HepG2 (cell line): ENCODE results near the gene NME4. TPM values are rescaled to one million over a fixed set of nuclear protein-coding genes. Genes with fewer than 3 reads are reported as not detected.

ENCODE experiments used
- ATF7 ChIP-seq, 2 experiments: fragments of 450-650 bp in 1 of 2; sonication (generic) in 1 of 2; formaldehyde crosslinking in 1 of 2; IDR thresholded peaks; 2 replicates each; pipeline versions ENCODE4 v1.4.0 to v1.6.1; 2016 to 2020; ENCODE audit warnings: antibody characterized with exemption in 1 of 2, mild to moderate bottlenecking in 1 of 2, missing genetic modification reagents in 1 of 2
- CEBPG ChIP-seq: IDR thresholded peaks from 2 replicates; pipeline ENCODE4 v1.6.1; 2016
- GATAD2A ChIP-seq: IDR thresholded peaks from 2 replicates; pipeline ENCODE4 v1.6.1; 2016
- HMGXB4 ChIP-seq, 2 experiments: sonication (generic) in 1 of 2; formaldehyde crosslinking in 1 of 2; IDR thresholded peaks; 2 replicates each; pipeline versions ENCODE4 v1.4.0 to v1.6.1; 2018 to 2020; ENCODE audit warnings: missing genetic modification reagents in 2 of 2, borderline replicate concordance in 1 of 2, low read depth in 1 of 2, mild to moderate bottlenecking in 1 of 2, missing biosample characterization in 1 of 2
- MAFK ChIP-seq, 2 experiments: IDR thresholded peaks in 1 of 2; conservative IDR thresholded peaks in 1 of 2; 2 replicates each; pipeline ENCODE4 v1.6.1; 2011; ENCODE audit warnings: improper control_type of control experiment in 2 of 2, low read length in 2 of 2
- RARA ChIP-seq: IDR thresholded peaks from 2 replicates; pipeline ENCODE4 v1.6.1; 2016; ENCODE audit warnings: missing genetic modification reagents, missing compliant biosample characterization
- RNF219 ChIP-seq: sonication (generic); formaldehyde crosslinking; IDR thresholded peaks from 2 replicates; pipeline ENCODE4 v1.5.0; 2020; ENCODE audit warnings: mild to moderate bottlenecking, missing genetic modification reagents
- YY1 ChIP-seq: IDR thresholded peaks from 2 replicates; pipeline ENCODE4 v1.6.1; 2011; ENCODE audit warnings: low read length, low read depth, moderate library complexity, mild to moderate bottlenecking; ENCODE audit not compliant: insufficient read depth, insufficient replicate concordance
- ZBTB7A ChIP-seq: sonication (generic); formaldehyde crosslinking; IDR thresholded peaks from 2 replicates; pipeline ENCODE4 v1.8.0; 2022; ENCODE audit warnings: mild to moderate bottlenecking, missing genetic modification reagents
- ZNF350 ChIP-seq: sonication (generic); formaldehyde crosslinking; IDR thresholded peaks from 2 replicates; pipeline ENCODE4 v1.4.0; 2020; ENCODE audit warnings: mild to moderate bottlenecking, low read depth, missing genetic modification reagents, borderline replicate concordance
- ZNF776 ChIP-seq: sonication (generic); formaldehyde crosslinking; IDR thresholded peaks from 2 replicates; pipeline ENCODE4 v1.4.0; 2020; ENCODE audit warnings: mild to moderate bottlenecking, missing genetic modification reagents
- polyA plus RNA-seq, 8 experiments: library from polyadenylated mRNA; depleted of rRNA in 3 of 8; stranded (reverse) in 7 of 8; unstranded in 1 of 8; fragments of >200 nt; fragmentation: Illumina TruSeq in 4 of 8; extraction: Trizol in 4 of 8; gene quantifications; 2 replicates each; pipeline versions ENCODE4 v1.2.1 to v1.2.3, GENCODE V29; 2011 to 2016; ENCODE audit warnings: low read depth in 4 of 8, missing spikeins in 1 of 8, mixed read lengths in 1 of 8; ENCODE audit not compliant: insufficient read depth in 1 of 8
- total RNA-seq, 5 experiments: library from RNA; depleted of rRNA; stranded (reverse); fragments of >200 nt; fragmentation: Illumina TruSeq; extraction: Trizol; gene quantifications; 2 replicates each; pipeline ENCODE4 v1.2.3, GENCODE V29; 2016; ENCODE audit warnings: low read depth in 1 of 5
- TF ChIP-seq, protein P1 (sequence below): sonication (generic); formaldehyde crosslinking; IDR thresholded peaks from 2 replicates; pipeline ENCODE4 v1.4.0; 2020; ENCODE audit warnings: mild to moderate bottlenecking, missing genetic modification reagents
- TF ChIP-seq, protein P2 (sequence below): sonication (generic); formaldehyde crosslinking; IDR thresholded peaks from 2 replicates; pipeline ENCODE4 v1.4.0; 2020; ENCODE audit warnings: missing genetic modification reagents

Gene NME4
- total and polyA plus RNA-seq, 2 of the 13 experiments (the other 11 are each of a cell fraction or from before 2014, with no cell fraction given): 121 to 263 TPM

DNA sequence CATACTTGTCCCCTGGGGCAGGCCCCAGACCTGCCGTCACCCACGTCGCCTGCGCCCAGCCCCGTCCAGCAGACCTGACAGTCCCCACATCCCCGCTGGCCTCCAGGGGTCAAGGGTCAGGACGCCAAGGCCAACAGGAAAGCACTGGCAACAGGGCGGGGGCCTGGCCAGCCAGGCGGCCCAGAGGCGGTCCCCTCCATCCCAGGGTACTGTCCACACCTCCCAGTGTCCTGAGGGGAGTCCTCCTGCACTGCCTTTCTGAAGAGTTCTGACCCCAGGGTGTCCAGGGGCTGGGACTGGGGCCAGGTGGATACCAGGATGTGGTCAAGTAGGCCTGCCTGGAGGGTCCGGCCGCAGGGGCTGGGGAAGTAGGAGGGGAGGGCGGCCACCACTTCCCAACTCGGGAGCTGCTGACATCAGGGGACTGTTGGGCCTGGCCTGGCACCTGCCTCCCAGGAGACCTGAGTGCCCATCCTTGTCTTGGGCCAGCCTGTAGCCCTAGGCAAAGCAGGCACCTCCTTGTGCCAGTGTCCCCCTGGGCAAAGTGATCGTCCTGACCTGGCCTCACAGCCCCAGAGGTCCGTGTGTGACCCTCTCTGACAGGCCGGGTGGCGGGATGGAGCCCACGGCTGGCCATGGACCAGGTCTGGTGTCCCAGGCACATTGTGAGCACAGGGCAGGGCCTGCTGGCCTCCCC is 37.8 kb upstream of the NME4 start (continued):
- TF ChIP-seq, protein P1, sequence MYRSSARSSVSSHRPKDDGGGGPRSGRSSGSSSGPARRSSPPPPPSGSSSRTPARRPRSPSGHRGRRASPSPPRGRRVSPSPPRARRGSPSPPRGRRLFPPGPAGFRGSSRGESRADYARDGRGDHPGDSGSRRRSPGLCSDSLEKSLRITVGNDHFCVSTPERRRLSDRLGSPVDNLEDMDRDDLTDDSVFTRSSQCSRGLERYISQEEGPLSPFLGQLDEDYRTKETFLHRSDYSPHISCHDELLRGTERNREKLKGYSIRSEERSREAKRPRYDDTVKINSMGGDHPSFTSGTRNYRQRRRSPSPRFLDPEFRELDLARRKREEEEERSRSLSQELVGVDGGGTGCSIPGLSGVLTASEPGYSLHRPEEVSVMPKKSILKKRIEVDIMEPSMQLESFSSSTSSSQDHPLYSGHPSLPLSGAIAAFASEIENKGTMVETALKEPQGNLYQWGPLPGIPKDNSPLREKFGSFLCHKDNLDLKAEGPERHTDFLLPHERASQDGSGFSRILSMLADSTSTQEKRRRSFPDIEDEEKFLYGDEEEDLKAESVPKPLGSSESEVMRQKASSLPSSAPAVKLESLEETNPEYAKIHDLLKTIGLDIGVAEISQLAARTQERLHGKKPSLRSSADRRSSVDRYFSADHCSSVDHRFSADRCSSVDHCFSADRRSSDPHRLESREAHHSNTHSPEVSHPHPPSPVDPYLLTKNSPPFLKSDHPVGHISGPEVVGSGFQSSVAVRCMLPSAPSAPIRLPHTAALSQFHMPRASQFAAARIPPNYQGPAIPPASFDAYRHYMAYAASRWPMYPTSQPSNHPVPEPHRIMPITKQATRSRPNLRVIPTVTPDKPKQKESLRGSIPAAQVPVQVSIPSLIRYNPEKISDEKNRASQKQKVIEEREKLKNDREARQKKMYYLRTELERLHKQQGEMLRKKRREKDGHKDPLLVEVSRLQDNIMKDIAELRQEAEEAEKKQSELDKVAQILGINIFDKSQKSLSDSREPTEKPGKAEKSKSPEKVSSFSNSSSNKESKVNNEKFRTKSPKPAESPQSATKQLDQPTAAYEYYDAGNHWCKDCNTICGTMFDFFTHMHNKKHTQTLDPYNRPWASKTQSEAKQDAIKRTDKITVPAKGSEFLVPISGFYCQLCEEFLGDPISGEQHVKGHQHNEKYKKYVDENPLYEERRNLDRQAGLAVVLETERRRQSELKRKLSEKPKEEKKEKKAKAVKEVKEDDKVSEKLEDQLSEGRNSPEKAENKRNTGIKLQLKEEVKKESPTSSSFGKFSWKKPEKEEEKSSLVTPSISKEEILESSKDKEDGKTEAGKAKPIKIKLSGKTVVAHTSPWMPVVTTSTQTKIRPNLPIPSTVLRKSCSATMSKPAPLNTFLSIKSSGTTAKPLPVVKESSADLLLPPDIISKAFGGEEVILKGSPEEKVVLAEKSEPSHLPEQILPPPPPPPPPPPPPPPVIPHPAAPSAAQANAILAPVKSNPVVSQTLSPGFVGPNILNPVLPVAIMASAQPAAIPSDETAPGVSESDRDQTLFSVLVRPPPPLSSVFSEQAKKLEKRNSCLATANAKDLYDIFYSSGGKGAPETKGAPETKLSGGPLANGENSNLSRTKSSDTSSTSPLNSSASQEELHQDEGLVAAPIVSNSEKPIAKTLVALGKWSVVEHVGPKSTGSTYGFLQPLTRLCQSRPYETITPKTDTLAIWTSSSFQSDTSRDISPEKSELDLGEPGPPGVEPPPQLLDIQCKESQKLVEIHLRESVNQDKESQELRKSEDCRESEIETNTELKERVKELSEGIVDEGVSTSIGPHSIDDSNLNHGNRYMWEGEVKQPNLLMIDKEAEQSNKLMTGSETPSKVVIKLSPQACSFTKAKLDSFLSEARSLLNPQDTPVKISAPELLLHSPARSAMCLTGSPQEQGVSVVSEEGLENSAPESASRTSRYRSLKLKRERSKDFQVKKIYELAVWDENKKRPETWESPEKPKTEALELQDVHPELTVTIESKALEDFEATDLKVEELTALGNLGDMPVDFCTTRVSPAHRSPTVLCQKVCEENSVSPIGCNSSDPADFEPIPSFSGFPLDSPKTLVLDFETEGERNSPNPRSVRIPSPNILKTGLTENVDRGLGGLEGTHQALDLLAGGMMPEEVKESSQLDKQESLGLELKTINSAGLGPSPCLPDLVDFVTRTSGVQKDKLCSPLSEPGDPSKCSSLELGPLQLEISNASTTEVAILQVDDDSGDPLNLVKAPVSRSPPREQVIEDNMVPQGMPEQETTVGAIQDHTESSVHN: 0 out of 2 replicates have a peak, but pooled peaks have one; percentile 15
- TF ChIP-seq GATAD2A: peak; percentile 80
- peak; percentile 57; the same call in 1 of the 2 replicates for TF ChIP-seq ZBTB7A (CRISPR knock-in tag)
- no peak for TF ChIP-seq MAFK (conservative IDR thresholded peaks at IDR 0.05 in 1 of 2, IDR thresholded peaks at IDR 0.05 in 1 of 2; ENCODE audit: low read length in 2 of 2)
- no peak for TF ChIP-seq ATF7 (IDR thresholded peaks at IDR 0.05)
- TF ChIP-seq ATF7 (CRISPR knock-in tag; IDR thresholded peaks at IDR 0.05): 0 out of 2 replicates have a peak, but pooled peaks have one; percentile 34
- TF ChIP-seq ZNF776 (CRISPR knock-in tag): peak; percentile 26; the same call in 1 of the 2 replicates
- TF ChIP-seq HMGXB4 (CRISPR knock-in tag; IDR thresholded peaks at IDR 0.05; ENCODE audit: borderline replicate concordance in 1 of 2, low read depth in 1 of 2): peak in 1 of 2 experiments; percentile 24; a peak in 2 of 4 replicates
- TF ChIP-seq CEBPG: peak; percentile 43; the same call in 1 of the 2 replicates
- TF ChIP-seq, protein P2, sequence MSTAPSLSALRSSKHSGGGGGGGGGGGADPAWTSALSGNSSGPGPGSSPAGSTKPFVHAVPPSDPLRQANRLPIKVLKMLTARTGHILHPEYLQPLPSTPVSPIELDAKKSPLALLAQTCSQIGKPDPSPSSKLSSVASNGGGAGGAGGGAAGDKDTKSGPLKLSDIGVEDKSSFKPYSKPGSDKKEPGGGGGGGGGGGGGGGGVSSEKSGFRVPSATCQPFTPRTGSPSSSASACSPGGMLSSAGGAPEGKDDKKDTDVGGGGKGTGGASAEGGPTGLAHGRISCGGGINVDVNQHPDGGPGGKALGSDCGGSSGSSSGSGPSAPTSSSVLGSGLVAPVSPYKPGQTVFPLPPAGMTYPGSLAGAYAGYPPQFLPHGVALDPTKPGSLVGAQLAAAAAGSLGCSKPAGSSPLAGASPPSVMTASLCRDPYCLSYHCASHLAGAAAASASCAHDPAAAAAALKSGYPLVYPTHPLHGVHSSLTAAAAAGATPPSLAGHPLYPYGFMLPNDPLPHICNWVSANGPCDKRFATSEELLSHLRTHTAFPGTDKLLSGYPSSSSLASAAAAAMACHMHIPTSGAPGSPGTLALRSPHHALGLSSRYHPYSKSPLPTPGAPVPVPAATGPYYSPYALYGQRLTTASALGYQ (CRISPR knock-in tag): peak; percentile 42; the same call in 1 of the 2 replicates
- TF ChIP-seq ZNF350 (CRISPR knock-in tag): peak; percentile 44; the same call in 1 of the 2 replicates
- peak; percentile 32 for TF ChIP-seq YY1
- TF ChIP-seq RNF219 (CRISPR knock-in tag): no peak
- TF ChIP-seq RARA (CRISPR knock-in tag): peak; percentile 85
